ENCODE measurements around the gene FLOT1. TPM values are rescaled to one million over a fixed set of nuclear protein-coding genes. Genes with fewer than 3 reads are reported as not detected.

Gene FLOT1
- total RNA-seq, 1 experiment from 2014 or later, result 111 TPM

- Histone ChIP-seq H4K91ac (ENCODE audit: insufficient read length, low read depth, low read length) (no peak overlapping the region), H3K9me3 (ENCODE audit: control insufficient read depth, low read depth, low read length) (no peaks in the 10 kb centered on the region), H4K5ac (ENCODE audit: insufficient read length, low read depth, low read length) (no peak overlapping the region), H3K23me2 (ENCODE audit: insufficient read length, low read depth, low read length, poor library complexity, severe bottlenecking) (no peaks in the 10 kb centered on the region), H3K27ac (ENCODE audit: insufficient read length, low read depth, low read length) (no peak overlapping the region), H2BK12ac (ENCODE audit: insufficient read length, low read depth, low read length) (no peak overlapping the region), H3K4me1 (ENCODE audit: insufficient read depth, low read length) (no peaks in the 10 kb centered on the region), H3K4me2 (ENCODE audit: insufficient read depth, insufficient read length, low read length) (no peak overlapping the region), H4K20me1 (ENCODE audit: control insufficient read depth, insufficient read depth, insufficient read length) (no peaks in the 10 kb centered on the region), H3T11ph (ENCODE audit: low read length) (no peak overlapping the region), H3K56ac (ENCODE audit: insufficient read length, low read depth, low read length) (no peak overlapping the region), H2BK15ac (ENCODE audit: low read depth, low read length) (no peak overlapping the region), H3K9ac (ENCODE audit: extremely low read depth, insufficient read length, low read length) (no peak overlapping the region), H3K14ac (ENCODE audit: insufficient read depth, low read length) (no peak overlapping the region), H3K27me3 (ENCODE audit: insufficient read depth, low read length) (no peaks in the 10 kb centered on the region), H2BK5ac (ENCODE audit: insufficient read length, low read length) (no peak overlapping the region), H3K18ac (ENCODE audit: insufficient read length, low read depth, low read length) (no peak overlapping the region), H4K8ac (replicated peaks; ENCODE audit: insufficient read length, low read depth, low read length) (no peak overlapping the region), H3K79me1 (ENCODE audit: insufficient read depth, low read depth, low read length, poor library complexity, severe bottlenecking) (no peaks in the 10 kb centered on the region), H2AK5ac (ENCODE audit: insufficient read length, low read length) (no peak overlapping the region), H2AFZ (ENCODE audit: low read length) (no peak overlapping the region), H3K4ac (ENCODE audit: low read depth, low read length) (no peak overlapping the region), H3K23ac (ENCODE audit: insufficient read length, low read depth, low read length) (no peak overlapping the region), H2BK20ac (ENCODE audit: low read depth, low read length, poor library complexity, severe bottlenecking) (no peak overlapping the region), H3K79me2 (ENCODE audit: insufficient read depth, low read length) (no peaks in the 10 kb centered on the region), H2BK120ac (ENCODE audit: low read depth, low read length, poor library complexity, severe bottlenecking) (no peak overlapping the region)
- H3K4me3 Mint-ChIP-seq, result no peak overlapping the region
- H3K4me1 Mint-ChIP-seq, result peaks cover 6 to 7% of the 10 kb centered on the region in 2 experiments
- no peak for DNase-seq
- H3K27ac Mint-ChIP-seq, result no peak overlapping the region
- no peaks in the 10 kb centered on the region for H3K9me3 Mint-ChIP-seq
- H3K36me3 Mint-ChIP-seq (ENCODE audit: insufficient read depth in 1 of 3, low read depth in 3 of 3), result peaks cover 53 to 80% (median 71%) of the 10 kb centered on the region in 3 experiments; a peak in 6 of 7 replicates
- WGBS (ENCODE audit: extremely low coverage, insufficient read length, low lambda C conversion rate), result no CpG with 5 or more reads among the region's 4 CpGs
- H3K27me3 Mint-ChIP-seq (ENCODE audit: low read depth), result no peaks in the 10 kb centered on the region
- no peak for TF ChIP-seq CTCF (conservative IDR thresholded peaks at IDR 0.05)
These were observed 36.9 kb downstream of the FLOT1 start for GRCh38 chr6:30705620-30706019.

All from H9 (cell line).